ENCODE results near the gene CHST11.

CHST11 gene

GRCh38 chr12:104480826-104481440 lies 24.2 kb downstream of the CHST11 start:
- DNase-seq (ENCODE audit: low spot score) = no peak

GRCh38 chr12:104482113-104482512 lies 25.4 kb downstream of the CHST11 start:
- no peak for DNase-seq (ENCODE audit: low spot score)

GRCh38 chr12:104482748-104483147 lies 26.0 kb downstream of the CHST11 start:
- no peak for DNase-seq (ENCODE audit: low spot score)

- DNase-seq (ENCODE audit: low spot score) = no peak
Measured at GRCh38 chr12:104484079-104484478, 27.3 kb downstream of the CHST11 start.

- no peak for DNase-seq (ENCODE audit: low spot score)
Measured at GRCh38 chr12:104485651-104486362, 29.1 kb downstream of the CHST11 start.

GRCh38 chr12:104486363-104486750 lies 29.6 kb downstream of the CHST11 start:
- DNase-seq (ENCODE audit: low spot score) = no peak

GRCh38 chr12:104486943-104487819 lies 30.4 kb downstream of the CHST11 start:
- DNase-seq (ENCODE audit: low spot score) = no peak

GRCh38 chr12:104488374-104488773 lies 31.6 kb downstream of the CHST11 start:
- no peak for DNase-seq (ENCODE audit: low spot score)

- DNase-seq (ENCODE audit: low spot score) = no peak
Measured at GRCh38 chr12:104490186-104490585, 33.4 kb downstream of the CHST11 start.

GRCh38 chr12:104490850-104491249 lies 34.1 kb downstream of the CHST11 start:
- DNase-seq (ENCODE audit: low spot score) = no peak

- DNase-seq (ENCODE audit: low spot score) = no peak
Measured at GRCh38 chr12:104493496-104493895, 36.7 kb downstream of the CHST11 start.

- DNase-seq (ENCODE audit: low spot score) = peak; percentile 40
Measured at GRCh38 chr12:104494137-104494792, 37.5 kb downstream of the CHST11 start.

GRCh38 chr12:104494793-104495158 lies 38.0 kb downstream of the CHST11 start:
- no peak for DNase-seq (ENCODE audit: low spot score)

GRCh38 chr12:104495786-104496185 lies 39.0 kb downstream of the CHST11 start:
- DNase-seq (ENCODE audit: low spot score) = peak; percentile 23

GRCh38 chr12:104496336-104496735 lies 39.6 kb downstream of the CHST11 start:
- no peak for DNase-seq (ENCODE audit: low spot score)

GRCh38 chr12:104498211-104498801 lies 41.6 kb downstream of the CHST11 start:
- DNase-seq (ENCODE audit: low spot score) = peak; percentile 92

- no peak for DNase-seq (ENCODE audit: low spot score)
Measured at GRCh38 chr12:104499668-104500332, 43.1 kb downstream of the CHST11 start.

GRCh38 chr12:104501115-104501514 lies 44.4 kb downstream of the CHST11 start:
- no peak for DNase-seq (ENCODE audit: low spot score)

- DNase-seq (ENCODE audit: low spot score) = no peak
Measured at GRCh38 chr12:104501660-104502059, 44.9 kb downstream of the CHST11 start.

- no peak for DNase-seq (ENCODE audit: low spot score)
Measured at GRCh38 chr12:104502217-104502616, 45.5 kb downstream of the CHST11 start.

GRCh38 chr12:104502638-104503037 lies 45.9 kb downstream of the CHST11 start:
- no peak for DNase-seq (ENCODE audit: low spot score)
